Chondrocyte (in vitro differentiated cells): ENCODE measurements around the gene TMEM164. TPM values are rescaled to one million over a fixed set of nuclear protein-coding genes. Genes with fewer than 3 reads are reported as not detected.

Experiments
- DNase-seq: peaks from one replicate; pipeline ENCODE4 v3.0.0; 2021; ENCODE audit warnings: mixed read lengths, low spot score
- H3K27ac Mint-ChIP-seq: one replicate; pipeline ENCODE4 v1.8.0; 2021; ENCODE audit warnings: mild to moderate bottlenecking, moderate library complexity, mixed read lengths; ENCODE audit not compliant: unreplicated experiment
- H3K27me3 Mint-ChIP-seq: 2 replicates; pipeline ENCODE4 v1.8.0; 2021; ENCODE audit warnings: low read depth, mixed read lengths
- H3K36me3 Mint-ChIP-seq: 2 replicates; pipeline ENCODE4 v1.8.0; 2021; ENCODE audit warnings: low read depth, mixed read lengths
- H3K4me1 Mint-ChIP-seq: 2 replicates; pipeline ENCODE4 v1.8.0; 2021; ENCODE audit warnings: low read depth, mild to moderate bottlenecking, mixed read lengths
- H3K4me3 Mint-ChIP-seq: one replicate; pipeline ENCODE4 v1.8.0; 2021; ENCODE audit warnings: mild to moderate bottlenecking, moderate library complexity, mixed read lengths; ENCODE audit not compliant: unreplicated experiment
- H3K9me3 Mint-ChIP-seq: 2 replicates; pipeline ENCODE4 v1.8.0; 2021; ENCODE audit warnings: low read depth, mixed read lengths
- total RNA-seq: library from RNA; stranded (reverse); gene quantifications from 3 replicates; pipeline ENCODE4 v1.2.1, GENCODE V29; 2021
- TF ChIP-seq, protein P1 (sequence below): fragments of 200-600 bp; sonication (generic); IDR thresholded peaks from 2 replicates; pipeline ENCODE4 v1.5.0; 2021; ENCODE audit warnings: antibody characterized with exemption, mild to moderate bottlenecking, moderate library complexity

Gene TMEM164
- total RNA-seq, 1 donor from 2014 or later = 11.8 TPM

DNA sequence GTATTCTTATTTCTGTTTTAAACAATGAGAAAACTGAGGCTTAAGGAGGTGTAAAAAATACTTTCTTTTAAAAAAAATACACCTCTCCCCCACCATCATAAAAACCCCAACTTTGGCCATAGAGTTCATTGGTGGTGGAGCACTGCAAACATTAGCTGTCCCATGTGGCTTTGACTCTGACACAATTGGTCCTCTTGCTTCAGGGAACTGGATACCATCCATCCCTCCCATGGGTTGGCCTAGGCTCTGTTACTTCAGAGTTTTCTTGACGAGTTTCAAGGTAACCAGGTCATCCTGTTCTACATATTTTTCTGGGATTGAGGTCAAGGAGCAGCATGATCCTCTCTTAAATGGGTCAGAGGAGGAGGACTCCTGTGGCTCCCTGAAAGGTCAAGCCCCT, 50.5 kb downstream of the TMEM164 start:
- Mint-ChIP-seq H3K36me3 (peaks cover 2% of the 10 kb centered on the region), H3K9me3 (no peaks in the 10 kb centered on the region), H3K4me1 (no peaks in the 10 kb centered on the region), H3K4me3 (no peak overlapping the region), H3K27ac (no peak overlapping the region), H3K27me3 (no peaks in the 10 kb centered on the region)
- TF ChIP-seq, protein P1, sequence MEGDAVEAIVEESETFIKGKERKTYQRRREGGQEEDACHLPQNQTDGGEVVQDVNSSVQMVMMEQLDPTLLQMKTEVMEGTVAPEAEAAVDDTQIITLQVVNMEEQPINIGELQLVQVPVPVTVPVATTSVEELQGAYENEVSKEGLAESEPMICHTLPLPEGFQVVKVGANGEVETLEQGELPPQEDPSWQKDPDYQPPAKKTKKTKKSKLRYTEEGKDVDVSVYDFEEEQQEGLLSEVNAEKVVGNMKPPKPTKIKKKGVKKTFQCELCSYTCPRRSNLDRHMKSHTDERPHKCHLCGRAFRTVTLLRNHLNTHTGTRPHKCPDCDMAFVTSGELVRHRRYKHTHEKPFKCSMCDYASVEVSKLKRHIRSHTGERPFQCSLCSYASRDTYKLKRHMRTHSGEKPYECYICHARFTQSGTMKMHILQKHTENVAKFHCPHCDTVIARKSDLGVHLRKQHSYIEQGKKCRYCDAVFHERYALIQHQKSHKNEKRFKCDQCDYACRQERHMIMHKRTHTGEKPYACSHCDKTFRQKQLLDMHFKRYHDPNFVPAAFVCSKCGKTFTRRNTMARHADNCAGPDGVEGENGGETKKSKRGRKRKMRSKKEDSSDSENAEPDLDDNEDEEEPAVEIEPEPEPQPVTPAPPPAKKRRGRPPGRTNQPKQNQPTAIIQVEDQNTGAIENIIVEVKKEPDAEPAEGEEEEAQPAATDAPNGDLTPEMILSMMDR = no peak
- DNase-seq = no peak

DNA sequence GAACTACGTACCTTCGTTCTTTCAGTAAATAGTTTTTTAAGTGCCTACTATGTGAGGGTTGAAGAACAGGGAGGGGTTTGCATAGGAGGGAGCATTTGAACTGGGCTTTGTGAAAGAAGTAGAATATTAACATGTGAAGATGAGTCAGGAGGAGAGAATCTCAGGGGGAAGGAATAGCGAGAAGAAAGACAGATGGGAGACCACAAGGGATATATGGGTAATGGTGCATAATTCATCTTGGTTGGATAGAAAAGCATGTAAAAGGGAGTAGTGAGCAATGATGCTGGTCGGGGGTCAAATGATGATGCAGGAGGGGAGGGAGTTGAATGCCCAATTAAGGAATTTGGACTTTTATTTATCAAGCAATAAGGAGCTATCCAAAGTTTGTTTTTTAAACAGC, 52.7 kb downstream of the TMEM164 start:
- TF ChIP-seq, protein P1 = no peak
- peaks cover 2% of the 10 kb centered on the region for H3K36me3 Mint-ChIP-seq
- H3K27me3 Mint-ChIP-seq = no peaks in the 10 kb centered on the region
- no peak for DNase-seq
- H3K9me3 Mint-ChIP-seq = peaks cover 7% of the 10 kb centered on the region
- H3K4me1 Mint-ChIP-seq = no peaks in the 10 kb centered on the region
- H3K27ac Mint-ChIP-seq = no peak overlapping the region
- no peak overlapping the region for H3K4me3 Mint-ChIP-seq

DNA sequence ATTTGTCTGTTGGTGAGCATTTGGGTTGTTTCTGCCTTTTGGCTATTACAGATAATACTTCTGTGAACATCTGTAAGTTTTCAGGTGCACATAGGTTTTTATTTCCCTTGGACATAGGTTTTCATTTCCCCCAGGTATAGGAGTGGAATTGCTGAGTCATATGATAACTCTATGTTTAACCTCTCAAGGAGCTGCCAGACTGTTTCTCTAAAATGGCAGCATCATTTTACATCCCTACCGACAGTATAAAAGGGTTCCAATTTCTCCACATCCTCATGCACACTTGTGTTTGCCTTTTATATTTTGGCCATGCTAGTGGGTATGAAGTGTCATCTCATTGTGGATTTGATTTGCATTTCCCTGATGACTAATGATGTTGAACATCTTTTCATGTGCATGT, 53.5 kb downstream of the TMEM164 start:
- no peak for DNase-seq
- Mint-ChIP-seq H3K36me3 (peaks cover 2% of the 10 kb centered on the region), H3K4me1 (peaks cover 7% of the 10 kb centered on the region), H3K9me3 (peaks cover 10% of the 10 kb centered on the region), H3K27me3 (no peaks in the 10 kb centered on the region), H3K4me3 (no peak overlapping the region), H3K27ac (no peak overlapping the region)
- TF ChIP-seq, protein P1 = no peak

DNA sequence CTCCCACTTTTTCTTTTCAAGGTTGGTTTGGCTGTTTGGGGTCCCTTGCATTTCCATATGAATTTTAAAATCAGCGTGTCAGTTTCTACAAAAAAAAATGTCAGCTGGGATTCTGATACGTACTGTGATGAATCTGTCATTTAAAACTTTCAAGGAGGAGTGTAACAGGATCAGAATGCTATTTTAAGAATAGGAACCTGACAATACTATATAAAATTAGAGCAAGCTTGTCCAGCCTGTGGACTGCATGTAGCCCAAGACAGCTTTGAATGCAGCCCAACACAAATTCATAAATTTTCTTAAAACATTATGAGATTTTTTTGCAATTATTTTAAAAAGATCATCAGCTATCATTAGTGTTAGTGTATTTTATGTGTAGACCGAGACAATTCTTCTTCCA, 56.5 kb downstream of the TMEM164 start:
- peaks cover 9% of the 10 kb centered on the region for H3K4me1 Mint-ChIP-seq
- H3K4me3 Mint-ChIP-seq = no peak overlapping the region
- H3K27me3 Mint-ChIP-seq = no peaks in the 10 kb centered on the region
- TF ChIP-seq, protein P1 = no peak
- no peak overlapping the region for H3K27ac Mint-ChIP-seq
- DNase-seq = no peak
- H3K9me3 Mint-ChIP-seq = peaks cover 10% of the 10 kb centered on the region
- H3K36me3 Mint-ChIP-seq = no peaks in the 10 kb centered on the region

DNA sequence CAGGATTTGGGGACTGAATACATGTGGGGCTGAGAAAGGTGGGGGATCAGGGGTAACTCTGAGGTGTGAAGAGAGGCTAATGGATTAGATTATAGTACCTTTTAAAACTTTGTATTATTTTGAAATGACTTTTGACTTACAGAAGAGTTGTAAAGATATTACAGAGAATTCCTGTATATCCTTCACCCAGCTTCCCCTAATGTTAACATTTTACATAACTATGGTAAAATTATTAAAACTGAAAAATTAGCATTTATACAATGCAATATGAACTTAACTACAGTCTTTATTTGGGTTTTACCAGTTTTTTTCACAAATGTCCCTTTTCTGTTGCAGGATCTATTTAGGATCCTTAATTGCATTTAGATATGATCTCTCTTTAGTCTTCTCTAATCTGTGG, 57.4 kb downstream of the TMEM164 start:
- Mint-ChIP-seq H3K9me3 (peaks cover 10% of the 10 kb centered on the region), H3K27ac (no peak overlapping the region), H3K36me3 (no peaks in the 10 kb centered on the region), H3K4me3 (no peak overlapping the region), H3K4me1 (peaks cover 9% of the 10 kb centered on the region), H3K27me3 (no peaks in the 10 kb centered on the region)
- TF ChIP-seq, protein P1 = no peak
- DNase-seq = no peak
